IMR-90 (cell line): Measurements from ENCODE around the gene NXPH4. TPM values are rescaled to one million over a fixed set of nuclear protein-coding genes. Genes with fewer than 3 reads are reported as not detected.

Experiments used
- ATAC-seq: fragments of 200-7000 bp; cut with Tn5 transposase; 2 replicates; pipeline ENCODE4 v1.9.1; 2020; ENCODE audit warnings: low read depth, mild to moderate bottlenecking, moderate library complexity
- BruUV-seq: library from RNA; stranded (reverse); fragments of 400-500 nt; replicated peaks from 2 replicates; lab custom pipeline; 2021; lab: Mats Ljungman, UMichigan
- CTCF ChIA-PET: fragments of 300-600 bp; formaldehyde crosslinking; extraction: SDS; loops from one replicate; lab custom pipeline; 2021; ENCODE audit warnings: antibody characterized with exemption; lab: Yijun Ruan, JAX
- POLR2A ChIA-PET: fragments of 300-600 bp; sonication (Branson Sonifier 250); formaldehyde crosslinking; loops from one replicate; lab custom pipeline; 2022; ENCODE audit warnings: antibody characterized with exemption; ENCODE audit not compliant: unreplicated experiment; lab: Charles Lee
- DNase-seq: peaks from one replicate; pipeline ENCODE4 v3.0.0; 2013
- H2AFZ ChIP-seq: replicated peaks from 2 replicates; pipeline ENCODE3; 2013; ENCODE audit warnings: low read length, mild to moderate bottlenecking; ENCODE audit not compliant: poor library complexity
- H2AK5ac ChIP-seq: 2 replicates; pipeline ENCODE4 v1.6.1; 2013; ENCODE audit warnings: low read depth, low read length, inconsistent platforms
- H2AK9ac ChIP-seq: replicated peaks from 2 replicates; pipeline ENCODE3; 2013; ENCODE audit warnings: mild to moderate bottlenecking, low read depth, low read length, moderate library complexity; ENCODE audit not compliant: poor library complexity
- H2BK120ac ChIP-seq: 2 replicates; pipeline ENCODE4 v1.6.1; 2013; ENCODE audit warnings: low read depth, low read length, inconsistent platforms
- H2BK15ac ChIP-seq: 3 replicates; pipeline ENCODE4 v1.6.1; 2013; ENCODE audit warnings: low read depth, low read length, inconsistent platforms
- H2BK20ac ChIP-seq: 2 replicates; pipeline ENCODE4 v1.6.1; 2013; ENCODE audit warnings: low read depth, mild to moderate bottlenecking, inconsistent platforms, low read length, moderate library complexity
- H2BK5ac ChIP-seq: 2 replicates; pipeline ENCODE4 v1.6.1; 2013; ENCODE audit warnings: mild to moderate bottlenecking, low read depth, low read length, inconsistent platforms; ENCODE audit not compliant: poor library complexity, severe bottlenecking
- H3K14ac ChIP-seq: replicated peaks from 2 replicates; pipeline ENCODE4 v1.6.1; 2013; ENCODE audit warnings: low read depth, low read length, inconsistent platforms
- H3K18ac ChIP-seq: 2 replicates; pipeline ENCODE4 v1.6.1; 2013; ENCODE audit warnings: low read depth, low read length, control low read depth
- H3K23ac ChIP-seq: 2 replicates; pipeline ENCODE4 v1.6.1; 2013; ENCODE audit warnings: low read depth, low read length, inconsistent platforms
- H3K27ac ChIP-seq: 2 replicates; pipeline ENCODE4 v1.5.1; 2013; ENCODE audit warnings: mild to moderate bottlenecking, control low read depth, low read length; ENCODE audit not compliant: insufficient read depth
- H3K27me3 ChIP-seq: 2 replicates; pipeline ENCODE4 v1.6.1; 2013; ENCODE audit warnings: low read length; ENCODE audit not compliant: control insufficient read depth, insufficient read depth
- H3K36me3 ChIP-seq: 2 replicates; pipeline ENCODE4 v1.6.1; 2013; ENCODE audit warnings: low read length, mixed read lengths; ENCODE audit not compliant: control insufficient read depth, insufficient read depth
- H3K4ac ChIP-seq: 2 replicates; pipeline ENCODE4 v1.6.1; 2013; ENCODE audit warnings: low read depth, low read length, inconsistent platforms
- H3K4me1 ChIP-seq: 2 replicates; pipeline ENCODE4 v1.6.1; 2013; ENCODE audit warnings: low read length, mixed read lengths; ENCODE audit not compliant: control insufficient read depth, insufficient read depth
- H3K4me2 ChIP-seq: 2 replicates; pipeline ENCODE4 v1.6.1; 2013; ENCODE audit warnings: low read depth, mild to moderate bottlenecking, control low read depth, low read length, moderate library complexity
- H3K4me3 ChIP-seq: 2 replicates; pipeline ENCODE4 v1.5.1; 2013; ENCODE audit warnings: low read depth, mild to moderate bottlenecking, control low read depth, low read length, moderate library complexity; ENCODE audit not compliant: insufficient read depth
- H3K56ac ChIP-seq: 2 replicates; pipeline ENCODE4 v1.6.1; 2013; ENCODE audit warnings: low read length, inconsistent platforms; ENCODE audit not compliant: insufficient read depth; ENCODE audit errors: extremely low read depth
- H3K79me1 ChIP-seq, 2 experiments: 2 replicates each; pipeline ENCODE4 v1.6.1; 2013; ENCODE audit warnings: low read length in 2 of 2, inconsistent platforms in 1 of 2, low read depth in 1 of 2
- H3K9ac ChIP-seq: 2 replicates; pipeline ENCODE4 v1.6.1; 2013; ENCODE audit warnings: low read depth, low read length, control low read depth
- H3K9me1 ChIP-seq: 2 replicates; pipeline ENCODE4 v1.6.1; 2013; ENCODE audit warnings: low read length, inconsistent platforms; ENCODE audit not compliant: insufficient read depth
- H3K9me3 ChIP-seq: 2 replicates; pipeline ENCODE4 v1.6.1; 2013; ENCODE audit warnings: low read length; ENCODE audit not compliant: control insufficient read depth, insufficient read depth
- H4K20me1 ChIP-seq: 2 replicates; pipeline ENCODE4 v1.6.1; 2013; ENCODE audit warnings: low read length, inconsistent platforms; ENCODE audit not compliant: insufficient read depth
- H4K5ac ChIP-seq: 2 replicates; pipeline ENCODE4 v1.6.1; 2013; ENCODE audit warnings: mild to moderate bottlenecking, low read depth, low read length, control low read depth
- H4K8ac ChIP-seq, 2 experiments: 2 replicates each; pipeline ENCODE4 v1.6.1; 2013; ENCODE audit warnings: low read depth in 2 of 2, low read length in 2 of 2, control low read depth in 1 of 2, inconsistent platforms in 1 of 2
- H4K91ac ChIP-seq: 2 replicates; pipeline ENCODE4 v1.6.1; 2013; ENCODE audit warnings: low read depth, low read length, inconsistent platforms; ENCODE audit not compliant: insufficient read depth
- BHLHE40 ChIP-seq: fragments of 150-350 bp; IDR thresholded peaks from 2 replicates; pipeline ENCODE4 v1.6.1; 2016; ENCODE audit warnings: mild to moderate bottlenecking, low read depth, low read length
- FOS ChIP-seq: fragments of 150-350 bp; IDR thresholded peaks from 2 replicates; pipeline ENCODE4 v1.6.1; 2016; ENCODE audit warnings: low read depth, low read length
- MAFK ChIP-seq: IDR thresholded peaks from 2 replicates; pipeline ENCODE4 v1.6.1; 2012; ENCODE audit warnings: low read depth, low read length, improper control_type of control experiment
- MXI1 ChIP-seq: IDR thresholded peaks from 2 replicates; pipeline ENCODE4 v1.6.1; 2012; ENCODE audit warnings: low read depth, mild to moderate bottlenecking, low read length, moderate library complexity, borderline replicate concordance
- NFE2L2 ChIP-seq: fragments of 150-350 bp; IDR thresholded peaks from 2 replicates; pipeline ENCODE4 v1.6.1; 2016; ENCODE audit warnings: low read depth, mild to moderate bottlenecking, low read length
- RAD21 ChIP-seq: IDR thresholded peaks from 2 replicates; pipeline ENCODE4 v1.6.1; 2012; ENCODE audit warnings: low read length, improper control_type of control experiment
- RCOR1 ChIP-seq: IDR thresholded peaks from 2 replicates; pipeline ENCODE4 v1.6.1; 2012; ENCODE audit warnings: mild to moderate bottlenecking, low read length, improper control_type of control experiment; ENCODE audit not compliant: insufficient replicate concordance
- RFX5 ChIP-seq: IDR thresholded peaks from 2 replicates; pipeline ENCODE4 v1.8.0; 2012; ENCODE audit warnings: low read depth, mild to moderate bottlenecking, low read length, moderate library complexity
- USF2 ChIP-seq: fragments of 150-350 bp; IDR thresholded peaks from 2 replicates; pipeline ENCODE4 v1.6.1; 2017; ENCODE audit warnings: mild to moderate bottlenecking, antibody characterized with exemption, low read length, low read depth
- WGBS, 2 experiments: methylation state at CpG; one replicate each; pipeline versions ENCODE4 v1.1.5 to v1.1.7; 2013; ENCODE audit warnings: missing lambda C conversion rate in 2 of 2; ENCODE audit not compliant: insufficient read length in 1 of 2; ENCODE audit errors: extremely low coverage in 2 of 2; 5-methylcytosine and 5-hydroxymethylcytosine counted together
- dilution Hi-C: fragments of 300-500 bp; cut with HindIII; formaldehyde crosslinking; loops from one replicate; pipeline ENCODE4 v1.14.3; 2018; ENCODE audit warnings: low sequenced_read_pairs; ENCODE audit not compliant: unreplicated experiment
- in situ Hi-C: fragments of 300-500 bp; cut with MboI; formaldehyde crosslinking; loops from 3 replicates; pipeline ENCODE4 v1.14.3; 2019; ENCODE audit warnings: low sequenced_read_pairs, inconsistent platforms, mixed read lengths
- intact Hi-C: fragments of 100-400 bp; cut with micrococcal nuclease; formaldehyde crosslinking; loops from 2 replicates; pipeline ENCODE4 v1.10.0; 2022
- polyA plus RNA-seq, 3 experiments: library from polyadenylated mRNA; depleted of rRNA; stranded (reverse); fragments of >200 nt; gene quantifications; 2 replicates each; pipeline ENCODE4 v1.2.3, GENCODE V29; 2012; ENCODE audit warnings: low replicate concordance in 1 of 3
- total RNA-seq: library from RNA; depleted of rRNA; stranded (reverse); fragments of >200 nt; gene quantifications from 2 replicates; pipeline ENCODE4 v1.2.3, GENCODE V29; 2012
- TF ChIP-seq, protein P1 (sequence below): conservative IDR thresholded peaks from 2 replicates; pipeline ENCODE4 v1.5.1; 2012; ENCODE audit warnings: mild to moderate bottlenecking, low read depth, low read length, improper control_type of control experiment
- TF ChIP-seq, protein P2 (sequence below): fragments of 150-350 bp; IDR thresholded peaks from 2 replicates; pipeline ENCODE4 v1.6.1; 2016; ENCODE audit warnings: low read depth, mild to moderate bottlenecking, low read length, moderate library complexity, borderline replicate concordance

Gene NXPH4
- total and polyA plus RNA-seq, 2 of the 4 experiments (the other 2 are of a cell fraction): 0.36 to 3.8 TPM

- Histone ChIP-seq H2AFZ (no peak overlapping the region), H3K27me3 (no peaks in the 10 kb centered on the region), H2BK15ac (no peak overlapping the region), H3K27ac (no peak overlapping the region), H2AK9ac (no peak overlapping the region), H3K4ac (no peak overlapping the region), H3K56ac (no peak overlapping the region), H3K4me3 (no peak overlapping the region), H3K9me1 (no peaks in the 10 kb centered on the region), H4K8ac (no peak overlapping the region), H3K9me3 (no peaks in the 10 kb centered on the region), H3K36me3 (peaks cover 93% of the 10 kb centered on the region), H4K5ac (no peak overlapping the region), H4K91ac (no peak overlapping the region), H2BK5ac (no peak overlapping the region), H3K14ac (no peak overlapping the region), H3K18ac (no peak overlapping the region), H3K9ac (no peak overlapping the region), H3K23ac (no peak overlapping the region), H4K20me1 (peaks cover 33% of the 10 kb centered on the region), H2BK120ac (no peak overlapping the region), H3K79me1 (peaks cover 8 to 49% of the 10 kb centered on the region in 2 experiments; a peak in 3 of 4 replicates), H2BK20ac (no peak overlapping the region), H3K4me1 (no peaks in the 10 kb centered on the region), H3K4me2 (no peak overlapping the region), H2AK5ac (no peak overlapping the region)
- BruUV-seq: no TSS peak
- dilution Hi-C loops: no loop called here
- DNase-seq: no peak
- in situ Hi-C loops: loop anchor here (5.0 kb wide), 2 partner anchors 55 to 110 kb away; no protein-coding TSS in a partner anchor
- ChIA-PET CTCF (no interaction called here), POLR2A (no interaction called here)
- intact Hi-C loops: no loop called here
- no peak for ATAC-seq
- WGBS, 2 experiments: 100% methylated on average over 1 of the region's 9 CpGs; no CpG with 5 or more reads in 1 of the 2 experiments
- TF ChIP-seq USF2 (no peak), FOS (no peak), NFE2L2 (no peak), RCOR1 (no peak), MAFK (no peak), BHLHE40 (no peak), RFX5 (no peak), MXI1 (no peak), RAD21 (no peak)
- TF ChIP-seq, protein P1, sequence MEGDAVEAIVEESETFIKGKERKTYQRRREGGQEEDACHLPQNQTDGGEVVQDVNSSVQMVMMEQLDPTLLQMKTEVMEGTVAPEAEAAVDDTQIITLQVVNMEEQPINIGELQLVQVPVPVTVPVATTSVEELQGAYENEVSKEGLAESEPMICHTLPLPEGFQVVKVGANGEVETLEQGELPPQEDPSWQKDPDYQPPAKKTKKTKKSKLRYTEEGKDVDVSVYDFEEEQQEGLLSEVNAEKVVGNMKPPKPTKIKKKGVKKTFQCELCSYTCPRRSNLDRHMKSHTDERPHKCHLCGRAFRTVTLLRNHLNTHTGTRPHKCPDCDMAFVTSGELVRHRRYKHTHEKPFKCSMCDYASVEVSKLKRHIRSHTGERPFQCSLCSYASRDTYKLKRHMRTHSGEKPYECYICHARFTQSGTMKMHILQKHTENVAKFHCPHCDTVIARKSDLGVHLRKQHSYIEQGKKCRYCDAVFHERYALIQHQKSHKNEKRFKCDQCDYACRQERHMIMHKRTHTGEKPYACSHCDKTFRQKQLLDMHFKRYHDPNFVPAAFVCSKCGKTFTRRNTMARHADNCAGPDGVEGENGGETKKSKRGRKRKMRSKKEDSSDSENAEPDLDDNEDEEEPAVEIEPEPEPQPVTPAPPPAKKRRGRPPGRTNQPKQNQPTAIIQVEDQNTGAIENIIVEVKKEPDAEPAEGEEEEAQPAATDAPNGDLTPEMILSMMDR: no peak
- TF ChIP-seq, protein P2, sequence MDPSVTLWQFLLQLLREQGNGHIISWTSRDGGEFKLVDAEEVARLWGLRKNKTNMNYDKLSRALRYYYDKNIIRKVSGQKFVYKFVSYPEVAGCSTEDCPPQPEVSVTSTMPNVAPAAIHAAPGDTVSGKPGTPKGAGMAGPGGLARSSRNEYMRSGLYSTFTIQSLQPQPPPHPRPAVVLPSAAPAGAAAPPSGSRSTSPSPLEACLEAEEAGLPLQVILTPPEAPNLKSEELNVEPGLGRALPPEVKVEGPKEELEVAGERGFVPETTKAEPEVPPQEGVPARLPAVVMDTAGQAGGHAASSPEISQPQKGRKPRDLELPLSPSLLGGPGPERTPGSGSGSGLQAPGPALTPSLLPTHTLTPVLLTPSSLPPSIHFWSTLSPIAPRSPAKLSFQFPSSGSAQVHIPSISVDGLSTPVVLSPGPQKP: no peak
Measured at GRCh38 chr12:57176846-57177245, 39.7 kb upstream of the NXPH4 start.
